Anterior cingulate cortex (tissue), 58 donors: Measurements from ENCODE around the gene MAP7D3.
A peak's percentile ranks its signal among the peaks of the same experiment; 100 is the strongest.
"Not testable (repeated sequence)": the region's sequence is repeated elsewhere in the genome, so short reads cannot be mapped to it uniquely, and the experiment has no call there.

Experiments
- DNase-seq, 58 donors: peaks; one replicate each; lab custom pipeline; 2025; lab: John Stamatoyannopoulos, UW

The MAP7D3 gene

GRCh38 chrX:136189222-136189621 is 62.0 kb downstream of the MAP7D3 start:
- DNase-seq = no peak

- no peak for DNase-seq
These were observed 65.2 kb downstream of the MAP7D3 start for GRCh38 chrX:136186023-136186413.

DNA sequence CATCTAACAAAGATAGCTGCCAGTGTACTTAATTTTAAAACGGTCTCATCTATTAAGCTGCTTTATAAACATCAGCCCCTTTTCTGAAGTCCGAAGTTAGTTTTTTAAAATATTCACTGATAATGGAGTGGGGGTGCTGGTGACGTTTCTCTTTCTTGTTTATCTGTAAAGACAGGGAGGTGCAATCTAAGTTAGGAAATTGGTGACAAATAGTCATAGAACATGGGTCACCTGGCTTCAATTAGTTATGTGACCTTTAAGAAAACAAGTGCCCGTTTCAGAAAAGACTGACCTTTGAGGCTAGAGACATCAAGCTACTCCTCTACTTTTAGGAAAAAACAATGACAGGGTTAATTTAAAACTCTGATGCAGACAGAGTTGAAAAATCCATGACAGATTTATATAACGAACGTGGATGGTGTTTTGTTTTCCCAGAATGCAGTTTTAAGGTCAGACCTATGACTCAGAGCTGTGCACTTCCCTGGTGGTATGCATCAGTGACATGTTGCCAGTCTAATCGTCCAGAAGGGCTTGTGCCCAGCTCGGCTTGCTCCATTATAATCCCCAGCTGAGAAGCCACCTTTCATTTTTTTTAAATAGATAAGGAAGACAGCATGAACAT is 65.7 kb downstream of the MAP7D3 start:
- DNase-seq = no peak

GRCh38 chrX:136183917-136184316 is 67.3 kb downstream of the MAP7D3 start:
- no peak for DNase-seq

DNA sequence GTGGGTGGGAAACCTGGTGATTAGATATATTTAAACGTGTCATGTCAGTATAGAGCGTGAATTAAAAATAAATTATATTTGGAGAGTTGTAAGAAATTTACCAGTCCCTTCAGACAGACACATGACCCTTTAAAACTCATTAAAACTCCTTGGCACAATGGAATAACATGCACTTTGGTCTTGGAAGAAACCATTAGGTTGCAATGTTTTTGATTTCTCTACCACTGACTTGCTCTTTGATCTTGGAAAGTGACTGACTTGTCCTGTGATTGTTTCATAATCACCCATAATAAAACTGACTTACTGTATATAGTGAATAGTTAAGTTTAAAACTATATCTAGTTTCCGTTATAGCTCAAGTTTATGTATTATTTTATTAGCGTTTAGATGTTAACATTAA is 68.0 kb downstream of the MAP7D3 start:
- no peak for DNase-seq

GRCh38 chrX:136182414-136182813 is 68.8 kb downstream of the MAP7D3 start:
- DNase-seq = no peak

GRCh38 chrX:136179133-136179532 is 72.1 kb downstream of the MAP7D3 start:
- DNase-seq = no peak

DNA sequence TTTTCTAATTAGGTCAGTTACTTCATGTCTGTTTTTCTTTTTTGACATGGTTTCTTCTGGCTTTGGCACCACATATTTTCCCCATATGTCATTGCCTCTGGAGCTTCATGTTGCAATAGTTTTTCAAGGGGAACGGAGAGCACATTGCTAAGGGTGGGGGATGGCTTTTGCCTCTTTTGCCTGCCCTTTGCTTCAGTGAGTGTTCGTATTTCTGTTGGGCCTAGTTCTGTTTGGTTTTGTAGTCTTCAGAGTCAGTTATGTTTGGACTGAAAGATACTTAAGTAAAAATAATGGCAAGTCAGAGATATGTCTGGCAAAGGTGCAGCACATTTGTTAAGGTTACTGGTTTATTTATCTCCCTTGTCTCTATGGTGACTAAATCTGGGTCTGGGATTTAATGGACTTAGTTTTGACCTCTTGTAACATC is 74.8 kb downstream of the MAP7D3 start:
- DNase-seq = no peak

- no peak for DNase-seq
These were observed 79.8 kb downstream of the MAP7D3 start for GRCh38 chrX:136171420-136171819.

GRCh38 chrX:136170139-136170800 is 80.9 kb downstream of the MAP7D3 start:
- peak in 5 of 58 donors; percentile 1 to 14 (median 2) for DNase-seq

DNA sequence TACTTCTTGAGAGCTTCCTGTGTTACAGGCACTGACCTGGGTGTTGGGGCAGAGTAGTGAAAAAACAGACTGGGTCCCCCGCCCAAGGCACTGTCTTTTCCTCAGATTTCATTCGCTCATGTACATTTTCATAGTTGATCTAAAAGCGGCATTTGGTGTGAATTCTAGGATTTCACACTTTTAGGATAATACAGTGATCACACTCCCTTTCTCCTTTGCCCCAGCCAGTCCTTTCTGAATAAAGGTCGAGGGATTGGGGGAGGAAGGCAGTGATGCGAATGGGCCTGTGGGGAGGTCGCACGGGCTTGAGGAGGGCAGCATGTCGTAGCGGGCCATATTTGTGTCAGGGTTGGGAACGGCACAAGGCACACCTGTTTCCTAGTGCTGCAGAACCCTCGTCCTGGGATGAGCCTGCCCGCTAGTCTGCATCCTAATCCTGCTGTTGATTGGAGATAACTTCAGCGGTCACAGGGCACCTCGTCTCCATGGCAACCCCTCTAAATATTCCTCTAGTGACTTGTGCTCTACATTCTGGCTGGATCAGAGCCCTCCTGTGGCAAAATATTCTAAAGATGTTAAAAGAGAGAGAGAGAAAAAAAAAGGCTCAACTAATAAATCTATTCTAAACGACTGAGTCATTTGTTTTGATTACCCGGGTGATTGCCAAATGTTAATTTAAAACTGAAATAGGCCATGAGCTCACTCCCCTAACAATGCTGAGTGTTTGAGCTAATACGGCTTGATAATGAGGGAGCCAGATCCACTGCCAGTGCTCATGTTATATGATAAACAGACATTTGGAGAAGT is 82.1 kb downstream of the MAP7D3 start:
- DNase-seq = peak in 29 of 58 donors; percentile 0 to 62 (median 7)

DNA sequence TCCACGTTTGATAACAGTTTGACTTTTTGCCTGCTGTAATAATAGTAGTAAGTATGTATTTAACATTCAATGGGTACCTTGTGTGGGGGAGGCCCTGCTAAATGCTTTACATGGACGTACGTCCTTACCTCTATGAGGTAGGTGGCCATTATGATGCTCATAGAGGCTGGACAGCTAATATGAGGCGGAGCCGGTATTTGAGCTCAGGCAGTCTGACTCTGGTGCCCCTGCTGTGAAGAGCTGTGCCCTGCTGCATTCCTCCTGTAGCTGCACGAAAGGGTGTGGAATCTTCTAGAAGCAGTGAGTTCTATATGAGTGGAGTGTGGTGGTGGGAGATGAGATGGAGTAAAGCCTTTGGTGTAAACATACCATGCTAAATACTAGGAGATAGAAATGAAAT is 83.2 kb downstream of the MAP7D3 start:
- not testable (repeated sequence) for DNase-seq

DNA sequence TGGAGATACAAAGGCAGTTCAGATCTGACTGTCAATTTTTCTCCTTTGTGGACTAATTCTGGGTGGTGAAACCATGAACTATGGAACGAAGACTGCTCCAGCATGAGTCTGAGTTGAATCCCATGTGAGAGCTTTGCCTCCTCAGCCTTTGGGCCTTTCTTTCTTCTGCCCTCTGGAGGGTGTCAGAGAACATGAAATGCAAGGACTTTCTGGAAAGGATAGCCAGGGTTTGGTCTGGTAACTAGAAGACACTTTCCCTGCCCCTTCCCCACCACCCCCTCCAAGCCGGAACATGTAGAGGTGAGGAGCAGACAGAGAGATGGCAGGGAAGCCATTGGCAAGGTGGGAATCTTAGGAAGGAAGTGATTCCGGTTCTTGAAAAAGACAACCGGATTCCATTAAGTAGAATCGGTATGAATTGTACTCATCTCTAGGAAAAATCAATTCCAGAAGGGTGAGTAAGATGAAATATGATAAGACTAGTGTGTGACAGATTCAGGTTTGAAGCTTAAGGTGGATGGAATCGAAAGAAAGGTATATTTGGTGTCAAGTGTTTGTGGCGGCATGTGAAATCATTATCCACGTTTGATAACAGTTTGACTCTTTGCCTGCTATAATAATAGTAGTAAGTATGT is 84.9 kb downstream of the MAP7D3 start:
- peak in 3 of 58 donors; percentile 1 to 9 (median 6) for DNase-seq

GRCh38 chrX:136165406-136165805 is 85.8 kb downstream of the MAP7D3 start:
- DNase-seq = no peak

- DNase-seq = no peak
These were observed 87.5 kb downstream of the MAP7D3 start for GRCh38 chrX:136163689-136164088.
